HG03108 (cell line): ENCODE results near the gene PSME2.
A peak's percentile ranks its signal among the peaks of the same experiment; 100 is the strongest.

ENCODE experiments used
- ATAC-seq: cut with Tn5 transposase; IDR thresholded peaks from one replicate; pipeline ENCODE4 v1.9.1; 2021; ENCODE audit warnings: moderate library complexity; ENCODE audit not compliant: unreplicated experiment

Gene PSME2, protein sequence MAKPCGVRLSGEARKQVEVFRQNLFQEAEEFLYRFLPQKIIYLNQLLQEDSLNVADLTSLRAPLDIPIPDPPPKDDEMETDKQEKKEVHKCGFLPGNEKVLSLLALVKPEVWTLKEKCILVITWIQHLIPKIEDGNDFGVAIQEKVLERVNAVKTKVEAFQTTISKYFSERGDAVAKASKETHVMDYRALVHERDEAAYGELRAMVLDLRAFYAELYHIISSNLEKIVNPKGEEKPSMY

DNA sequence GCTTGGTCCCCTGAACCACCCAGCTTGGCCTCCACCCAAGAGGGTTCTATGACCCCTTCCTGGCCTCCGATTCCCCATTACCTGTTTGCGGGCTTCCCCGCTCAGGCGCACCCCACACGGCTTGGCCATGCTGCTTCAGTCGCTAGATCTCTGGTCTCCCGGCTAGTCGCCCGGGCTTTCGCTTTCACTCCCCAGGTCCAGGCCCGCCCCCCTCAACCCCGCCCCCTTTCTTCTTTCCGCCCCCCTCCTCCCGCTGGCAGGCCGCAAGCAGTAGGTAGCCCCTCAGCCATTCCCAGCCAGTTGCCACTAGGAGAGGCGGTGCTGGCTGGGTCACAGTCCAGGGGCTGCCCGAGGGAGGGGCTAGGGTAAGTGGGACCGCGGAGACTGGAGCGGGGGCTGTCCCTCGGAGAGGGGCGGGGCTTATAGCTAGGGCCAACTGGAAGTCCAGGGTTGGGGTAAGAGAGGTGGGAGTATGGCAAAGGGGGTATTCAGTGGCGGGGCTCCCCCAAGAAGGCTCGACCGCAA is at the start of gene PSME2:
PSME2 (minus strand) TSS at position 158 of the 525 bp plus-strand sequence; CDS start at position 129, 29 bp downstream.
- ATAC-seq: peak; percentile 68

DNA sequence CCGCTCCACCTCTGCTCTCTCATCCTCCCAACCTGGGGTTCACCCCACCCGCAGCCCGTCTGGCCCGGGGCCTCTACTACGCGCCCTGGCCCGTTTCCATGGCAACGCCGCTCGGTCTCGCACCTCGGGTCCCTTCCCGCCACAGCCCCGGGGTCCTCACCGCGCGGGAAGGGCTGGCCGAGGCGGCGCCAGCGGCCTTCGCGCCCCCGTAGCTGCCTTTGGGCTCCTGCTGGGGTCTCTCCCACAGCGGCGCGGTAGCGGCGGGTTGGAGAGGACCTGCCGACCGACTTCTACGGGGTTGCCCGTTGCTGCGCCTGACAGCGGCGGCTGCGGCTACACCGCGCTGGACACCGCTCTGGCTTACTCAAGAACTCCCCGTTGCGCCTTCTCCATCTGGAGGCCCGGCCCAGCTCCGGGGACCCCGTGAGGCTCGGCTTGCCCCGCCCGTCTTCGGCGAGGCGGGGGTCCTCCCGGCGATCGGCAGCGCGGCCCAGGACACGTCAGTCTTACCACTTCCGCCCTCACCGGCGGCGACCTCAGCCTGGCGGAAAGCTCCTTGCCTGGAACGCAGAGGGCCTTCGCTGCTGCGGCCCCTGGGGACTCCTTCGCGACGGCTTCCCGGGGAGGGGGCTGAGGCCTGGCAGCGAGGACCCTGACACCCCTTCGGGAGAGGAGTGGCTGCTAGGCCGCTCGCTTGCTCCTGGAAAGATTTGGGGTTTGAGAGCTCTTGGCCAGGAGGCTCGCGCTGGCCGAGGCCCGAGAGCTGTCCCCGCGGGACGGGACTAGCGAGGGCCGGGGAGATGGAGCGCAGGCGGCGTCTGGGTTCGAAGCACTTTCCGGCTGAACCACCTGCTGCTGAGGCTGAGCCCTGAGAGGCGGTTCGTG is 49.0 kb upstream of the PSME2 start, which contains the start of gene TM9SF1:
TM9SF1 (minus strand) TSS at position 256 of the 885 bp plus-strand sequence. CDS start 422 bp downstream, outside the sequence.
- ATAC-seq: peak; percentile 80

DNA sequence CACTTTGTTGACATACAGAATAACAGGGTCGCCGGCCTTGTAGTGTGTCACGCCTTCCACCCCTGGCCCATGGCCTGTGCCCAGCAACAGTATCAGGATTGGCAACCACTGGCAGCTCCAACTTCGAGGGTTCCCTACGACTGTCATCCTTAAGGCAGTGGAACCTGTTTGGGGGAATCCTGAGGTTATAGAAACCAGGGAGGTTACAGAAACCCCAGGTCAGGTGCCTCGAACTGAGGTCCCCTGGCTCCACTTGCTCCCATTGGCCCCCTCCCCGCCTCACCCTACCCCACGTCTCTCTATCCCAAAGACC is 48.4 kb upstream of the PSME2 start:
- ATAC-seq: no peak

DNA sequence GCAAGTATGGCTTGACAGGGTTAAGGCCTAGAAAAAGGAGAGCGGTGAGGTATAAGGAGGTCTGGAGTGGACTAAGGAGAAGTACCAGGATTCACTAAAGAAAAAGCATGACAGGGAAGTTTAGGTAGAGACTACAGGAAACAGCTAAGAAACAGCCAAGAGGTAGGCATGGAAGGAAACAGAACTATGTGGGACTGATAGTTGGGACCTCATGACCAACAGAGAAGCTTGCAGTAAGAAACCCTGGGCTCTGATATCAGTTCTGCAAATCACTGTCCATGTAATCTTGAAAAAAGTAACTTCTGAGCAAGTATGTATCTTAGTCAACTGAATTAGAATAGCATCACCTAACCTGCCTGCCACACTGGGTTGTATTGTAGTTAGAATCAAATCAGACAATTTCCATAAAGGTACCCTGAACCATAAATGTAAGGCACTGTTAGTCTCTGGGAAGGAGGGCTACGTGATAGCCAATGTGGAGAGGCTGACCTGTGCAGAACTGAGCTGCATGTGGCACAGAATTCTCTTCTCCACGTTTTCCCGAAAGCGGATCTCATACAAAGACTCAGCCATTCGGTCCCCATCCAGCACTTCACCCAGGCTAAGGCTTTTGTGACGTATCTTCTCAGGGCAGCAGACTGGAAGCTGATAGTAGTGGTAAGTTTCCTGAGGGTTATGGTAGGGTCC is 47.9 kb upstream of the PSME2 start:
- ATAC-seq: no peak

DNA sequence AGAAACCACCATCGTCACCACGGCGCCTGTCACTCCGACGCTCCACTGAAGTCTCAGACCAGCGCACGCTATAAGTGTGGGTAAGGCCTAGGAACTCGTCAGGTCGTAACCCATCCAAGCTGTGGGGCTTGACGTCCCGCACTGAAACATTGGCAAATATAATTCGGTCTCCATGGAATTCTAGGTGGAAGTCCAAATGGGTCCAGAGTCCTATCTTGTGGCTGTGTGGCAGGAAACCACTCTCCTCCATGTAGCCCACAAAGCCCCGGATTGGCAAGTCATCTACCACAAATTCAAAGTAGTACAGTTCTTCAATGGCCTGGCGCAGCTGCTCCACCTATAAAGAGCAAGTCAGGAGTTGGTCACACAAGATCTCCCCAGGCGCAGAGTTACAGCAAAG is 46.5 kb upstream of the PSME2 start:
- ATAC-seq: no peak

DNA sequence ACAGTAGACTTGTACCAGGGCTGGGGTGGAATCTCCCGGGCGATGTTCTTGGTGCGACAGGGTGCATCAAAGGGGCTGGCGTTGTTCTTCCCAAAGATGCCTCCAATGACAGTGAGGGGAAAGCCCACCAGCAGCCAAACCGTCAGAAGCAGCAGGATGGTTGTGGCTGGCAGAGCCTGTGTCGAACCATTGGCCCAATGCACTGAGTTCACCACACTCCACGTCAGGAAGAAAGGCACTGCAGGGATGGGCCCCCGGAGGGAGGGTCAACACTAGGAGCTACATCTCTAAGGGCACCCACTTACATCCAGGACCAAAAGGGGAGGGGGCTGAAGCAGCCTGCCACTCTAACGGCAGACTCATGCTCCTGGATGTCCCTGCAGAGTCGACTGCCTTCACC is 44.0 kb upstream of the PSME2 start:
- ATAC-seq: no peak

DNA sequence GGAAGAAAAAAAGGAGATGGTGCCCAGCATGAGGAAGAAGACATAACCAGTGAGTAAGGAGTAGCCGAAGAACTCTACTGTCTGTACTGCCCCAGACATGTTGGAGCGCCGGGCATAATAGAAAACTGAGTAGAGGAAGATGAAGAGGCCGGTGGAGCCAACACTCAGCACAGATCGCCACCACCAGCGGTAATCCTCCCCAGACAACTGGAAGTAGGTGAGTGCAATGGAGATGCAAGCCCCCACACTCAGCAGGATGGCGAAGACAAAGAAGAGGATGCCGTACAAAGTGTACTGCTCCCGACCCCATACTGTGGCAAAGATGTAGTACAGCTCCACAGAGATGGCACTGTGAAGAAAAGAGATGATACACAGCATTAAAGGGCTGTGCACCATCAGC is 43.0 kb upstream of the PSME2 start:
- no peak for ATAC-seq

DNA sequence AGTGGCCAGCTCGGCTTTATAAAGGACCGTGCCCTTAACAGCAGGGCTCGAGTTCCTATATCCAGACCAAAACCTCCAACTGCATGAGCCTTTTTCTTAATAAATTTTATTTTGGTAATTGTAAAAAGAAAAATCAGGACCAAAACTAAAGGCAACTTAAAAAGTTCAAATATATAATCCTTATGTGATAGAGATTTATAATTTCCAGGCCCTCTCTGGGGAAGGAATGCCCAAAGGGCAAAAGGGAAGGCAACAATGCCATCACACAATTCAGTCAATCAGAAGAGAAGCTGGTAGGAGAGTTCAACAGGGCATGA is 42.6 kb upstream of the PSME2 start:
- no peak for ATAC-seq

DNA sequence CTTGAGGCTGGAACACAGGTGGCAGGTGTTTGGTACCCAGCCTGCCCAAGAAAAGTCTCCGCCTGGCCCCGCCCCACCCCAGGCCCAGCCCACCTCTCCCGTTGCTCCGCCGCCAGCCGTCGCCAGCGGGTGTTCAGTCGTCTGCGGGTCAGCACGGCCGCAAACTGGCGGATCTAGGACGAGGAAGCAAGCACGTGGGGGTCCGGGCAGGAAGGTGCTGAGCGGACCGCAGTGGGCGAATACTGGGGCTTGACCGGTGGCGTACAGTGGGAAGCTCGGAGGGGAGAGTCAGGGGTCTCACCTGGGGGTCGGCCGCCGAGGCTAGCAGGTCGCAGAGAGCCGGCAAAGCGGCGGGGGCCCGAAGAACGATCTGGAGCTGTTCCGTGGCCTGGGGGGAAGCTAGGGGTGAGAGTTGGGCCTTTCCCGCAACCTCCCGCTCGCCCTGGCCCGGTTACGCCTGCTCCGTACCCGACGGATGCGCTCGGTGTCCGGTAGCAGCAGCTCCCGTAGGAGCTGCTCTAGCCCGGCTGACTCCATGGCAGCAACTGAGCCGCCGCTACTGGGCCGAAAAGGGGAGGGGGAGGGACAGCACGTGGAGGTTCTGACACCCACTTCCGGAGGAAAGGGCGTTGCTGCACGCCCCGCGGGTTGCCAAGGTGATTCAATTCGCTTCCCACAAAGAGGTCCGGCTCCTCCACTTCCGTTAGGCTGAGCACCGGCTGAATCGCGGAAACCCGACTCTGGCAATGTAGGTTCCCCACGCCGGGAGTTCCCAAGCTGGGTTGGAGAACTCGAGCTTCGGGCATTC is 42.0 kb upstream of the PSME2 start, which contains the start of gene IPO4:
IPO4 (minus strand) TSS at position 566 of the 808 bp plus-strand sequence; CDS start at position 537, 29 bp downstream.
- ATAC-seq: peak; percentile 84

DNA sequence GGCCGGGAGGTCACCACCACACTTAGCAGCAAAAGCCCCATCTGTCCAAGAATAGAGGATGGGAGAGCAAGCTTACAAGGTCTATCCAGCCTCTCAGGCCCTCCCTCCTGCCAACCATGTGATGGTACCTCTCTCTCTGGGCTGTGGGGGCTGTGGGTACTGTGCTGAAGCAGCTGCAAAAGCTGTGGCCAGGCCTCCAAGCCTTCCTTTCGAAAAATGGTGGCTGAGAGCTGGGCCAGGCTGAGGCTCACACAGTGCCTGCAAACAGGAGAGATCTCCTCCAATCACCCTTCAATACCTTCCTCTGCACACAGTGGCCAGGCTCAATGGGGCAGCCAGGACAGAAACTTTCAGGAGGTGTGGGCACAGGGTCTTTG is 41.1 kb upstream of the PSME2 start:
- ATAC-seq: no peak

DNA sequence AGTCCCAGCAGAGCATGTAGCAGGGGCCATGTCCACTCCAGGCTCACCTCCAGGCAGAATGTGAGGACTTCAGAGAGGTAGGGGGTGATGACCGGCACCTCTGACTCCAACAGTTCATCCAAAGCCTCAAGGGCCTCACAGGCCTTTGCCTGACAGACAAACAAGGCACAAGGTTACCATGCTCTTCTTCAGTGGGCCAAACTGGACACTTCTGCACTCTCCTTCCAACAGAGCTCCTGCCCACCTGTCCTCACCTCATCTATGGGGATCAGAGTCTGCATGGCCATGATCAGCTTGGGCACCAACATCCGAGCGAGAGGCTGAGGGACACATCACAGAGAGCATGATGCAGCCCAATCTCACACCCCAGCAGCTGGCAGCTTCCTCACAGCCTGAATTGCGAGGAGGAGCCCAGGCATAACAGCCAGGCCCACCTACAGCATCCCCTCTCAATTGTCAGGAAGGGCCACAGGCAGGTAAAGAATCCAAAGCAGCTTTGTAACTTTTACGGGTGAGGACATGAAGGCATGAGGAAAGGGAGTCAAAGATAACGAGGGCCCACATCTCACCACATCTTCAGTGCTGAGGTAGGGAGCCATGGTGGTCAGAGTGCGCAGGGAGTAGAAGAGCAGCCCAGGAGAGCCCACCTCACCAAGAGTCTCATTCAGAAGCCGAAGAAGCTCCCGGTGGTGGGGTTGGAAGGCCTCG is 40.6 kb upstream of the PSME2 start:
- ATAC-seq: no peak

DNA sequence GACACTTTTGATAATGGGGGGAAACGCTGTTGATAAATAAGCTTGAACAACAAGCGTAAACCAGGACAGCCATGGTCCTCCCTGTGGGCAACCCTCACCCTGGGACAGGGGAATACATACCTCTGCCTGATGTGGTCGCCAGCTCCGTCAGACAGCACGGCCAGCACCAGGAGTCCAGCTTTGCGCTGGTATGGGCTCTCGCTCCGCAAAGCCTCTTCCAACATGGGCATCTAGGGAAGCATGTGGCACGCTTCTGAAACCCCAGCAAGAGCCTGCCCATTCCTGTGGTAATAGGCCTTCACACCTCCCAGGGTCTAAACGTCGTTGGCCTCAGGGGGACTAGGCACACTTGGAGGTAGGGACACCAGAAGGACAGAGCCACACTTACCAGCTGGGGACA is 39.3 kb upstream of the PSME2 start:
- no peak for ATAC-seq

DNA sequence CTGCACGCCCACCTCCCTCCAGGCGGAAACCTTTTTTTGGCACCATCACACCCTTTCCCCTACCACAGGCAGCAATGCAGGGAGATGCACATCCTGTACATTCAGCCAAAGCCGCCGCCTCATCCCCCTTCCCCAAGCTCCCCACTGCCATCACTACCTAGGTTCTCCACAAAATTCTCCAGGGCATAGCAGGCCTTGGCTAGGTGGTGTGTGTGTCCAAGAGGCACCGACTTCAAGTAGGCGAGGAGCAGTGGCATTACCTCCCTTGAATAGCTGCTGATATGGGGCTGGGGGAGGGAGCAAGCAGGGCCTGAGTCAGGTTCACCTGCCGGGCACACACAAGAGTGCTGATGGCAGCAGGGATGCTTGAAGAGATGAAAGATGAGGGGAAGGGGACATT is 38.6 kb upstream of the PSME2 start:
- ATAC-seq: no peak

DNA sequence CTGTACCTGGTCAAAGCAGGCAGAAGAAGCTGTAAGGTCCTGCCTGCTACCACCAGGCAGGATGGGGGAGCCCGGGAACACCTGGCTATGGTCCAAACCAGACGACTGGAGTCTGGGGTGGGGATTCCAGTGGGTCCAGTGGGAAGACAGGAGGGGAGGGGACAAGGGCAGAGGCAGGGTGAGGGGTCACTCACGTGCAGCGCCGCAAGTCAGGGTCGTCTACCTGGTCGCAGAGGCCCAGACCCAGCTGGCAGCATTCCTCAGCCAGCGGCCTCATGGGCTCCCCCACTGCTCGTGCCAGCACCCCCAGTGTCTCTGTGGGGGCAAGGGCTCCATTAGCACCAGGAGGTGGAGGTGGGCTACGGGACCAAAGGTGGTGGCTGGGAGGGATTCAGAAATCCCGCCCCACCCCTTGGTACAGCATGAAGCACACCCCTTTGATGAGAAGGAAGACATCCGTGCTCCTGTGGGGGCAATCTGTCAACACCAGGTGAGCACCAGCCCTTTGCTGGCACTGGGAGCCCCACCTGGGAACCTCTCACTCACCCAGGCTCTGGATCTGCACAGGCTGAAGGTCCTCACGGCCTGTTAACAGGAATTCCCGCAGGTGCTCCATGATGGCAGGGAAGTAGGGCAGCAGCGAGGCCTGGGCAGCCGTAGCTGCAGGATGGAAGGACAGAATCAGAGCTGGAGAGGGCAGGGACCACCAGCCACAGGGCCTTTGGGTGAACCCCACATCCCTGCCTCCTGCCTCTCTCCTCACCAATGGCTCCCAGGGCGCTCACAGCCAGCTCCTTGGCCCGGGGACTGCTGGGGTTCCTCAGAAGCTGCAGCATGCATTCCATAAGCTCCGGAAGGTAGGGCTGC is 37.9 kb upstream of the PSME2 start:
- ATAC-seq: no peak

DNA sequence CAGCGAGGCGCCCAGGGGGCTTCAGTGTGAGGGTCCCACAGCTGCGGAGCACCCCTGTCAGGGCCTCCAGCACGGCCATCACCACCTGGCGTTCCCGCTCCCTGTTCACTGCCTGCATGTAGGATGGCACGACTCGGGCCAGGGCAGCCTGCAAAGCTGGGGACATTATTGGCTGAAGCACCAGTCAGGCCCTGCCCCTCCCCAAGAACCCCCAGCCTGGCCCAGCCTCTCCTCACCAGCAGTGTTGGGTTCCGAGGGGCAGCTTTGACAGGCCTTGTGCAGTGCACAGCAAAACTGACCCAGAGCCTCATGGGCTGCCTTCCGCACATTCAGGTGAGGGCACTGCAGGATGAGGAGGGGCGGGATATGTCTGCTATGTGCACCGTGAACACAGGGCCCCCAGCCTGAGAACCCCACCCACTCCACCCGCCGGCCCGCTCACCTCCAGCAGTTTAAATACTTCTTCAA is 36.6 kb upstream of the PSME2 start:
- ATAC-seq: no peak

DNA sequence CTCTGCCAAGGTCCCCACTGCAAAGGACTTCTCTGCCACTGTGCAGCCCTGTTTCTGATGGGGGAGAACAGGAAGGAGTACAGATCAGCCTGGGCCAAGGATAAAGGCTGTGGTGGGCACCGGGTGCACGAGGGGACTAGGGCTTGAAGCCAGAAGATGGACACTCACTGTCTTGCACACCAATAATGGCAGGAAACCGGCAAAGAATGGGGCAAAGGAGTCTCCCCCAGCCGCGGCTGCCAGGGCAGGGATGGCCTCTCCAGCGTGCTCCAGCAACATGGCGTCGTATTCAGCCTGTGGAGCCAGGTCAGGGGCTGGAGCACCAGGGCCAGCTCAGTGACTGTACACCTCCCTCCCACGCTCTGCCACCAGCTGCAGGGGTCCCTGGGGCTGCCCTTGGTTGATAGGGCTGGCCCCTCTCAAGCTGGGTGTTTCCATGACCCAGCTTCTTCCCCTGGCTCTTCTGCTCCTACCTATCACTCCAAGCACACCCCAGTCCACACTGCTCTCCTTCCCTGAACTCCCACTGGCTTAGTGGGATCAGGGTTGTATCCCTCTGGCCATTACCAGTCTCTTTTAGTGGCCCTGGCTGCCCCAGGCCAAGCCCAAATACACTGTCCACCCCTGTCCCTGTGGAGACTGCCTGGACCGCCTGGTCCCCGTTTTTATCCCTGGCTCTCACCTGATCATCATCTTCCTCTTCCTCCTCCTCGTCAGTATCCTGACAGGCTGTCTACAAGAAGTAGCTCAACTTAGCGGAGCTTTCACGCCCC is 35.9 kb upstream of the PSME2 start:
- ATAC-seq: no peak

DNA sequence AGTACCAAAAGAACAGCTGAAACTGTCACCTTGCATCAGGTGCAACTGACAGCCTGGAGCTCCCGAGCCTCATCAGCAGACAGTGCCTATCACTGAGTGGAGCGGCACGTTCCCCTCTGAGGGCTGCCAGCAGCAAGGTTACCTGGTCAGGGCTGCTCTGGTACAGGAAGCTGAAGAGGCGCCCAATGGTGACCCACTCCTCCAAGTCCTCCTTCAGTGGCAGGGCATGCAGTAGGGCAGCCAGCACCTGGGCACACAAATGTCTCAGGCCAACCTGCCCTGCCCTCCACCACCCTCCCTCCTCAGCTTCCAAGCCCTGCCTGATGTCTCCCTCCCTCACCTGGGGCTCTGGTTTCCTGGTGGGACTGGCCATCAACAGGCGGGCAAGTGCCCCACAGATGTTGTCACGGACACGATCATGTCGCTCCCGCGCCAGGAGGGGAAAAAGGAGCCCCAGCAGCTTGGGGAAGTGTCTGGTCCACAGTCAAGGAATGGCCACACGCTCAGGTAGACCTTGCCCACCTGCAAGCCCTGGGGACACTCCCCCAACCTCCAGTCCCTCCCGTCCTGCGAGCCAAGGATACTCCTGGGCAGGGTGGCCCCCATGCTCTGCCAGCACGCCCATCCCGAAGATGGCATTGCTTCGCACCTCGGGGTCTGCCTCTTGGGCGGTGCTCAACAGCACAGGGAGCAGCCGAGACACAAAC is 35.1 kb upstream of the PSME2 start:
- no peak for ATAC-seq
